SK-N-SH treated with all-trans-retinoic acid at 6 μM for 48 hours (cell line): ENCODE data around the gene FRMD4A.

Experiments used
- POU6F1 ChIP-seq: fragments of 250-450 bp; sonication (Bioruptor Pico); IDR thresholded peaks from 2 replicates; pipeline ENCODE4 v1.8.0; 2021; ENCODE audit warnings: low read depth, mild to moderate bottlenecking, moderate library complexity, borderline replicate concordance
- SNAI2 ChIP-seq: fragments of 250-450 bp; sonication (Bioruptor Pico); IDR thresholded peaks from 2 replicates; pipeline ENCODE4 v1.5.0; 2020; ENCODE audit warnings: mild to moderate bottlenecking, moderate library complexity
- ZC3H10 ChIP-seq: fragments of 250-450 bp; sonication (Bioruptor Pico); IDR thresholded peaks from 2 replicates; pipeline ENCODE4 v1.5.1; 2021; ENCODE audit warnings: mild to moderate bottlenecking, moderate library complexity

GRCh38 chr10:13716081-13717071 lies 614.3 kb downstream of the FRMD4A start:
- TF ChIP-seq SNAI2 (CRISPR knock-in tag): peak; percentile 92; the same call in 1 of the 2 replicates
- TF ChIP-seq POU6F1: no peak
- TF ChIP-seq ZC3H10 (CRISPR knock-in tag): peak; percentile 93
